CD14-positive monocyte (primary cell): ENCODE measurements around the gene PRRT2. TPM values are rescaled to one million over a fixed set of nuclear protein-coding genes. Genes with fewer than 3 reads are reported as not detected.

Experiments
- DNase-seq, 3 donors: peaks; one replicate each; pipeline ENCODE4 v3.0.0-alpha.2; 2011 to 2022
- H2AFZ ChIP-seq: 2 replicates; pipeline ENCODE4 v1.6.0; 2012; ENCODE audit warnings: mild to moderate bottlenecking, low read depth, low read length, inconsistent platforms; ENCODE audit not compliant: insufficient read depth, poor library complexity, severe bottlenecking
- H3K27ac ChIP-seq, 2 donors: 1 replicate in 1 of 2; 2 replicates in 1 of 2; pipeline ENCODE4 v1.5.1; 2012 to 2013; ENCODE audit warnings: low read length in 2 of 2, control low read depth in 1 of 2, inconsistent platforms in 1 of 2, low read depth in 1 of 2, mild to moderate bottlenecking in 1 of 2
- H3K27me3 ChIP-seq, 2 donors: one replicate each; pipeline versions ENCODE4 v1.6.0 to v1.6.1; 2011 to 2013; ENCODE audit warnings: low read length in 2 of 2; ENCODE audit not compliant: control insufficient read depth in 2 of 2, insufficient read depth in 2 of 2
- H3K36me3 ChIP-seq, 2 donors: replicated peaks in 1 of 2; 1 replicate in 1 of 2; 2 replicates in 1 of 2; pipeline versions ENCODE4 v1.5.1 to v1.6.1; 2012 to 2013; ENCODE audit warnings: low read length in 2 of 2, control low read depth in 1 of 2, inconsistent platforms in 1 of 2, mild to moderate bottlenecking in 1 of 2; ENCODE audit not compliant: insufficient read depth in 2 of 2, control insufficient read depth in 1 of 2
- H3K4me1 ChIP-seq, 2 donors: 1 replicate in 1 of 2; 2 replicates in 1 of 2; pipeline versions ENCODE4 v1.5.1 to v1.6.1; 2012 to 2013; ENCODE audit warnings: low read length in 2 of 2, control low read depth in 1 of 2, inconsistent platforms in 1 of 2, mild to moderate bottlenecking in 1 of 2, moderate library complexity in 1 of 2; ENCODE audit not compliant: insufficient read depth in 2 of 2, control insufficient read depth in 1 of 2
- H3K4me2 ChIP-seq: replicated peaks from 2 replicates; pipeline ENCODE3; 2012; ENCODE audit warnings: low read length, moderate library complexity, mild to moderate bottlenecking; ENCODE audit not compliant: poor library complexity, severe bottlenecking; ENCODE audit errors: extremely low read depth
- H3K4me3 ChIP-seq, 3 experiments: fragments of 200-600 bp in 1 of 3; sonication (generic) in 1 of 3; replicated peaks in 1 of 3; 1 replicate in 2 of 3; 2 replicates in 1 of 3; pipeline ENCODE4 v1.5.1; 2011 to 2013; ENCODE audit warnings: low read length in 3 of 3, mild to moderate bottlenecking in 3 of 3, control low read depth in 2 of 3, low read depth in 2 of 3, inconsistent platforms in 1 of 3, moderate library complexity in 1 of 3
- H3K79me2 ChIP-seq: 2 replicates; pipeline ENCODE4 v1.6.0; 2012; ENCODE audit warnings: mild to moderate bottlenecking, control low read depth, inconsistent platforms, low read length, moderate library complexity; ENCODE audit not compliant: insufficient read depth
- H3K9ac ChIP-seq: 2 replicates; pipeline ENCODE4 v1.6.0; 2017; ENCODE audit warnings: low read length, mild to moderate bottlenecking; ENCODE audit not compliant: insufficient read depth, poor library complexity, severe bottlenecking
- H3K9me3 ChIP-seq, 2 donors: replicated peaks in 1 of 2; 1 replicate in 1 of 2; 2 replicates in 1 of 2; pipeline versions ENCODE4 v1.5.1 to v1.6.1; 2012 to 2013; ENCODE audit warnings: low read length in 2 of 2, control low read depth in 1 of 2; ENCODE audit not compliant: control insufficient read depth in 1 of 2, insufficient read depth in 1 of 2
- H4K20me1 ChIP-seq: 2 replicates; pipeline ENCODE4 v1.6.0; 2012; ENCODE audit warnings: mild to moderate bottlenecking, low read length, control low read depth, moderate library complexity; ENCODE audit not compliant: insufficient read depth
- H3K27ac Mint-ChIP-seq, 7 donors: one replicate each; pipeline ENCODE4 v1.8.0; 2020; ENCODE audit warnings: mild to moderate bottlenecking in 7 of 7, mixed read lengths in 7 of 7, moderate library complexity in 6 of 7, inconsistent platforms in 2 of 7
- H3K27me3 Mint-ChIP-seq, 3 donors: one replicate each; pipeline ENCODE4 v1.8.0; 2021 to 2022; ENCODE audit warnings: low read depth in 3 of 3, mild to moderate bottlenecking in 3 of 3, mixed read lengths in 3 of 3, moderate library complexity in 3 of 3, inconsistent platforms in 1 of 3
- H3K36me3 Mint-ChIP-seq, 2 donors: one replicate each; pipeline ENCODE4 v1.8.0; 2020; ENCODE audit warnings: mixed read lengths in 2 of 2, inconsistent platforms in 1 of 2, mild to moderate bottlenecking in 1 of 2
- H3K4me1 Mint-ChIP-seq: one replicate; pipeline ENCODE4 v1.8.0; 2020; ENCODE audit warnings: mild to moderate bottlenecking, mixed read lengths
- H3K4me3 Mint-ChIP-seq, 2 donors: one replicate each; pipeline ENCODE4 v1.8.0; 2020; ENCODE audit warnings: mild to moderate bottlenecking in 2 of 2, mixed read lengths in 2 of 2, moderate library complexity in 1 of 2
- H3K9me3 Mint-ChIP-seq, 7 donors: one replicate each; pipeline ENCODE4 v1.8.0; 2020 to 2022; ENCODE audit warnings: mixed read lengths in 7 of 7, mild to moderate bottlenecking in 6 of 7, moderate library complexity in 6 of 7, inconsistent platforms in 2 of 7
- CTCF ChIP-seq: fragments of 200-600 bp; IDR thresholded peaks from one replicate; pipeline ENCODE4 v1.8.0; 2022; ENCODE audit warnings: antibody characterized with exemption, mild to moderate bottlenecking
- WGBS: methylation state at CpG from one replicate; pipeline ENCODE4 v1.1.5; 2013; ENCODE audit warnings: missing lambda C conversion rate; ENCODE audit not compliant: insufficient coverage; 5-methylcytosine and 5-hydroxymethylcytosine counted together
- intact Hi-C, 2 donors: fragments of 100-400 bp; cut with micrococcal nuclease; formaldehyde crosslinking; loops; one replicate each; pipeline versions ENCODE4 v1.15.0 to v1.15.1; 2023
- polyA plus RNA-seq, 3 donors: library from polyadenylated mRNA; depleted of rRNA in 1 of 3; unstranded in 2 of 3; stranded (reverse) in 1 of 3; fragments of 300-500 nt in 2 of 3; fragments of >200 nt in 1 of 3; fragmentation: Illumina TruSeq in 2 of 3; gene quantifications; 1 replicate in 2 of 3; 2 replicates in 1 of 3; pipeline ENCODE4 v1.2.3, GENCODE V29; 2012 to 2021

Gene PRRT2
- polyA plus RNA-seq, 3 donors: 0.04 TPM; not detected in 2

GRCh38 chr16:29805232-29806098 lies 6.5 kb upstream of the PRRT2 start:
- H3K4me3 Mint-ChIP-seq: peak overlapping the region; percentile 99
- H3K27ac Mint-ChIP-seq: peak overlapping the region; percentile 95 to 99 (median 97)
- Histone ChIP-seq H3K9ac (peak overlapping the region; percentile 79), H3K4me3 (peak overlapping the region; percentile 55 to 88 (median 79)), H3K79me2 (peaks cover 27% of the 10 kb centered on the region), H3K36me3 (peaks cover 18 to 40% of the 10 kb centered on the region in 2 donors), H3K27ac (peak overlapping the region; percentile 69 to 86), H3K27me3 (no peaks in the 10 kb centered on the region), H2AFZ (peak overlapping the region; percentile 85), H3K9me3 (no peaks in the 10 kb centered on the region), H4K20me1 (peaks cover 29% of the 10 kb centered on the region), H3K4me1 (peaks cover 45 to 52% of the 10 kb centered on the region in 2 donors), H3K4me2 (peak overlapping the region; percentile 84)
- intact Hi-C loops: loop anchor here in 1 of 2 donors (2.0 to 5.0 kb wide), 3 partner anchors 15 to 57 kb away; partner anchors contain the start of genes CDIPT and KIF22
- DNase-seq: peak; percentile 96 to 98 (median 97)
- peaks cover 0 to 4% (median 2%) of the 10 kb centered on the region in 3 donors for H3K27me3 Mint-ChIP-seq
- H3K36me3 Mint-ChIP-seq: peaks cover 29 to 42% of the 10 kb centered on the region in 2 donors
- H3K9me3 Mint-ChIP-seq: peaks cover 0 to 1% (median 0%) of the 10 kb centered on the region in 7 donors
- TF ChIP-seq CTCF: no peak
- peaks cover 38% of the 10 kb centered on the region for H3K4me1 Mint-ChIP-seq
- under 1% methylated on average over 71 of the region's 103 CpGs for WGBS

- Mint-ChIP-seq H3K27ac (peak within 1 kb of the TSS; percentile 95 to 99 (median 97)), H3K4me3 (peak within 1 kb of the TSS; percentile 99), H3K36me3 (peaks cover 26 to 38% of the 10 kb centered on the region in 2 donors), H3K4me1 (peaks cover 45% of the 10 kb centered on the region), H3K27me3 (peaks cover under 1 to 4% (median 2%) of the 10 kb centered on the region in 3 donors), H3K9me3 (peaks cover 0 to 1% (median 0%) of the 10 kb centered on the region in 7 donors)
- H3K4me2 ChIP-seq: peak within 1 kb of the TSS; percentile 84
- H3K27me3 ChIP-seq: no peaks in the 10 kb centered on the region
- peaks cover 16 to 37% of the 10 kb centered on the region in 2 donors for H3K36me3 ChIP-seq
- peak within 1 kb of the TSS; percentile 85 for H2AFZ ChIP-seq
- intact Hi-C loops: loop anchor here in 1 of 2 donors (5.0 kb wide), 1 partner anchor 41 kb away; no protein-coding TSS in a partner anchor
- peak within 1 kb of the TSS; percentile 68 to 88 (median 79) for H3K4me3 ChIP-seq
- peak in 2 of 3 donors; percentile 44 to 72 for DNase-seq
- TF ChIP-seq CTCF: no peak
- peaks cover 36% of the 10 kb centered on the region for H4K20me1 ChIP-seq
- peaks cover 51 to 59% of the 10 kb centered on the region in 2 donors for H3K4me1 ChIP-seq
- H3K27ac ChIP-seq: peak within 1 kb of the TSS; percentile 84 to 86
- H3K79me2 ChIP-seq: peaks cover 27% of the 10 kb centered on the region
- under 1% methylated on average over 22 of the region's 67 CpGs for WGBS
- peak within 1 kb of the TSS; percentile 79 for H3K9ac ChIP-seq
- no peaks in the 10 kb centered on the region for H3K9me3 ChIP-seq
These were observed 5.9 kb upstream of the PRRT2 start, which contains the start of gene MAZ for GRCh38 chr16:29806099-29806579. Gene MAZ (plus strand): TSS chr16:29806529. CDS start chr16:29806702, 173 bp downstream.
